GM06990 (cell line): ENCODE measurements around the gene DCDC1.

Experiments
- DNase-seq: peaks from one replicate; pipeline ENCODE4 v3.0.0-alpha.2; 2011; ENCODE audit not compliant: insufficient read length; ENCODE audit errors: extremely low read depth
- H3K27me3 ChIP-seq: replicated peaks from 2 replicates; pipeline ENCODE4 v1.6.0; 2011; ENCODE audit warnings: low read length; ENCODE audit not compliant: control insufficient read depth, insufficient read depth
- H3K36me3 ChIP-seq: 2 replicates; pipeline ENCODE4 v1.5.1; 2011; ENCODE audit warnings: low read length; ENCODE audit not compliant: control insufficient read depth, insufficient read depth
- H3K4me3 ChIP-seq: replicated peaks from 2 replicates; pipeline ENCODE4 v1.5.1; 2011; ENCODE audit warnings: low read depth, mild to moderate bottlenecking, control low read depth, low read length
- CTCF ChIP-seq: IDR thresholded peaks from 2 replicates; pipeline ENCODE4 v1.5.1; 2011; ENCODE audit warnings: low read length, control low read depth, mild to moderate bottlenecking, inconsistent platforms; ENCODE audit not compliant: insufficient read depth, poor library complexity, severe bottlenecking

Gene DCDC1

GRCh38 chr11:30879322-30880005, 490.1 kb downstream of the DCDC1 start:
- H3K4me3 ChIP-seq, result no peak overlapping the region
- H3K36me3 ChIP-seq, result no peaks in the 10 kb centered on the region
- no peak for DNase-seq
- H3K27me3 ChIP-seq, result no peaks in the 10 kb centered on the region; the same call in 1 of the 2 replicates
- no peak for TF ChIP-seq CTCF

- Histone ChIP-seq H3K4me3 (no peak overlapping the region), H3K27me3 (no peaks in the 10 kb centered on the region; the same call in 1 of the 2 replicates), H3K36me3 (no peaks in the 10 kb centered on the region)
- DNase-seq, result no peak
- no peak for TF ChIP-seq CTCF
Measured at GRCh38 chr11:30878400-30878799, 491.1 kb downstream of the DCDC1 start.

- no peak for DNase-seq
- Histone ChIP-seq H3K27me3 (no peaks in the 10 kb centered on the region; the same call in 1 of the 2 replicates), H3K36me3 (no peaks in the 10 kb centered on the region), H3K4me3 (no peak overlapping the region)
- TF ChIP-seq CTCF, result no peak
Measured at GRCh38 chr11:30876663-30877396, 492.7 kb downstream of the DCDC1 start.

GRCh38 chr11:30876228-30876627, 493.3 kb downstream of the DCDC1 start:
- no peaks in the 10 kb centered on the region; the same call in 1 of the 2 replicates for H3K27me3 ChIP-seq
- no peaks in the 10 kb centered on the region for H3K36me3 ChIP-seq
- H3K4me3 ChIP-seq, result no peak overlapping the region
- no peak for DNase-seq
- TF ChIP-seq CTCF, result no peak

GRCh38 chr11:30875806-30876205, 493.7 kb downstream of the DCDC1 start:
- no peak for TF ChIP-seq CTCF
- DNase-seq, result no peak
- Histone ChIP-seq H3K4me3 (no peak overlapping the region), H3K36me3 (no peaks in the 10 kb centered on the region), H3K27me3 (no peaks in the 10 kb centered on the region)
